HG03439 (cell line): ENCODE measurements around the gene EMP2.

Source experiments
- ATAC-seq: cut with Tn5 transposase; IDR thresholded peaks from one replicate; pipeline ENCODE4 v1.9.1; 2021; ENCODE audit warnings: mild to moderate bottlenecking, moderate library complexity; ENCODE audit not compliant: unreplicated experiment

The EMP2 gene

GRCh38 chr16:10494343-10495030, 85.9 kb downstream of the EMP2 start:
- no peak for ATAC-seq

- no peak for ATAC-seq
These were observed 87.1 kb downstream of the EMP2 start for GRCh38 chr16:10493276-10493675.

GRCh38 chr16:10490141-10490540, 90.3 kb downstream of the EMP2 start:
- no peak for ATAC-seq

GRCh38 chr16:10485698-10486382, 94.6 kb downstream of the EMP2 start:
- no peak for ATAC-seq

- no peak for ATAC-seq
These were observed 95.2 kb downstream of the EMP2 start for GRCh38 chr16:10485159-10485558.

GRCh38 chr16:10480151-10480550, 100.2 kb downstream of the EMP2 start:
- no peak for ATAC-seq
